Renal pelvis (tissue), 4 donors: ENCODE data around the gene RAB8B. TPM values are rescaled to one million over a fixed set of nuclear protein-coding genes. Genes with fewer than 3 reads are reported as not detected.

ENCODE experiments used
- DNase-seq: peaks from one replicate; pipeline ENCODE4 v3.0.0-alpha.2; 2013
- polyA plus RNA-seq, 3 donors: library from polyadenylated mRNA; unstranded; fragments of 120-200 nt; gene quantifications; one replicate each; pipeline ENCODE4 v1.2.1, GENCODE V29; 2013; ENCODE audit not compliant: insufficient read length in 3 of 3

RAB8B gene
- polyA plus RNA-seq, 3 donors: 24.8 to 31.6 (median 29.3) TPM

DNA sequence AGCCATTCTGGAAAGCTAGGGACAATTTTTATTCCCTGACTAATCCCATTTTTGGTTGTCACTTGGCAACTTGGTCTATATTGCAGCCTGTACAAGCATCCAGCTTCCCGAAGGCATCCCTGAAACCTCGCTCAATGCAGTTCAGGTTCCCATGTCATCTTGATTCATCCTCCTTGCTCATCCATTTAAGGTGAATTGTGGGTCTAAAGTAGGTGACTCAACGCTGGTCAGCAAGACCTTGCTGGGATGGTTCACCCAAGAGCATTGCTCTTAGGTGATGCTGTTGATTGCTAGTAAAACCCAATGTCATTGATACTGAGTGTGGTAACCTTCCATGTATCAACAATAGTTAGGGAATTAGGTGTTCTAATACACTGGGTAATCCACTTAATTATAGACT is 13.1 kb upstream of the RAB8B start:
- no peak for DNase-seq

DNA sequence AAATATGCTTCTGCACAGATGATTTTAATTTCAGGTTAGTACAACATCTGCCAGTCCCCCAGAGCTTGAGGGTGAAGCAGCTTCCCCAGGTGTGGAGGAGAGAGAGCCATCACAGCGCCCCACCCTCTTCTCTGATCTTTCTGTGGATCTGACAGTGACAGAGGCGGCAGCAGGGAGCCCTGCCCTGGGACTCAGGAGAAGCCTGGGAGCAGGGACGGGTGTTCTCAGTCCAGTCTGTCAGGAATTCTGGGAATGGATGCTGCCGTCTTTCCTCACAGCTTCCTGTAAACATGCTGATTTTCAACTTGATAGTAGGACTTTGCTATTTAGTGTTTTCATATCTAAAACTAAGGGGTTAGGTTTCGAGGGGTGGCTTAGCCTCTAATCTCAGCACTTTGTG is 11.4 kb upstream of the RAB8B start:
- DNase-seq: no peak

DNA sequence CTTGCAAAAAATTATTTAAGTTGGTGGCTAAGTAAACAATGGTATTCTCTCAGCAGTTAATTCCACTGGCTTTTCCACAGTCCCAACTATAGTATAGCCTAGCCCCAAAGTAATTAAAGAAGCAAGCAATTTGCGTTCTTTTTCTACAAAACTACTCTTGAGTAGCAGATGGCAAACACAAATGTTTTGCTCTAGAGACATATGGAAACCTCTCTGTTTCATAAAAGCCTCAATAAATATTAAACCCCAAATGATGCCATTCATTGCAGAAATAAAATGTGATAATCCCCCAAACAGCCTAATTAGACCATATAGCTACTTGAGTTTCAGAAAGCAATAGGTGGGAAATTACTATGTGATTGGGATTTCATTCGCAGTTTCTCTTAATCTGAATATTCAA is 8.7 kb upstream of the RAB8B start:
- no peak for DNase-seq

DNA sequence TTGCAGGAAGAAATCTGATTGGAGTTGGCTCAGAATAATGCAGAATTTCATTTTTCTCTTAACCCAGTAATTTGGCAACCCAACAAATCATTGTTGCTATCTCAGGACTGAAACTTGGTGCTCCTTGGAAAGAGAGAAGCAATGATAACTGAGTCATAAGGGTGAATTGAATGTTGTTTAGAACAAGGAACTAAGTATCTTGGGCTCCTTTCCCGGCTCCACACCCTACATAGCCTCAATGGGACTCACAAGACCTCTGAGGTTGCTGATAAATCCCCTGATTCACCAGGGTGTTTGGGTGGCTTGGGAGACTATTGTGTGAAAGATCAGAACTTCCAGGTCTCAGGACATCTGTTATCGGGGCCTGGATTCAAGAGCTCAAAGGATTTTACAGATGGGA is 7.8 kb upstream of the RAB8B start:
- DNase-seq: no peak

DNA sequence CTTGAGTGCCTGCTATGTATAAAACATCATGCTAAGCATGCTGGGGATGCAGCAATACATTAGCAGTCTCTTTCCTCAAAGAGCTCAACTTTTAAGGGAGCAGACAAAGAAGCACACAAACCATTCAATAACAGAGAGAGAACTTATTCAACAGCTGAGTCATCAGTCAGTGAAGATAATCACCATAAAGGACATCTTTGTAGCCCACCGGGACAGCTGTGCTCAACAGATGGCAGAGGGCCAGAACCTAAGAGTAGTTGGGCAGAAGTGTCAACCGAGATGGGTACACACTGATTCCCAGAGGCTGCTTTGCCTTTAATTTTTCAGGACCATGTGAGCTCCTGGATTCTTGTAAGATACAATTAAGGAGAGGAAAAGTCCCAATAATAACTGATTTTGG is 4.2 kb upstream of the RAB8B start:
- no peak for DNase-seq

DNA sequence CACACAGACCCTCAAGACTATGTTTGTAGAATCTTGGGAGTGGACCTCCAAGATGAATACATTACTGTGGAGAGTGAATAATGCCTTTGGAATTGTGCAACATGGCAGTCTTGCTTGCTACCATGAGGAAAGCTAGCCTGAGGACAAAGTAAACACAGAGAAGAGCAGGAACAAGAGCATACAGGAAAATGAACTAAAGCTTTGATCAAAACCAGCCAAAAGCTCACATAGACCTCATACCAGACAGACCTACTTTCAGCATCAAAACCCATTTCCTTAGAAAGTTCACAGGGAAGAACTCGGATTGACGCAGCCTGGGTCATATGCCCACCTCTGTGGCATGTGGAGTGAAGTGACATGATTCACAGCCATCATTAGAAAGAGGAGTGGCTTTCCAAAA is 3.3 kb upstream of the RAB8B start:
- no peak for DNase-seq

DNA sequence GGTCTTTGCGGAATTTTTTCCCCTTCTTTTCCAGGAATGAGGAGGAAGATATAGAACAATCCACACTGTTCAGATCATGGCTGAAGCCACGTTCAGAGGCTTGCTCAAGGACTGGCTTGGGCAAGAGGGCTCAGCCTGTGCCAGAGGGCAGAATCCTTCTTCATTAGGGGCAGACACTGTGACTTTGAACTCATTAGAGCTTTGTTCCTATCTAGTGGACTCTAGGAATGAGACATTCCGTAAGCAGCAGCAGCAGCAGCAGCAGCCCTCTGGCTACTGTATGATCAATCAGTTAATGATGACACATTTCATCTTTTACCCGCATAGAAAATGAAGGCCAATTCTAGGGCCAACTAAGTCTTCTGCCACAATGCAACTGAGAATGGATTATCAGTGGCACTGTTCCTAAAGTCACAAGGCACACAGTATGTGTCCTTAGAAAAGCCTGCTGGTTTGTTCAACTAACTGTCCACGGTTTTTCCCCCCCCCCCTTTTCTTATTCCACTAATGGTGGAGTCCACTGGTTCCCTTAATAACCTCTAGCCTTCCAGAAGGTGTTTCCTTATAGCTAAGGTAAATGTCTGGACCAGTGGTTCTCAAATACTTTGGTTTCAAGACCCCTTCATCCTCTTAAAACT is 1.7 kb upstream of the RAB8B start:
- no peak for DNase-seq

DNA sequence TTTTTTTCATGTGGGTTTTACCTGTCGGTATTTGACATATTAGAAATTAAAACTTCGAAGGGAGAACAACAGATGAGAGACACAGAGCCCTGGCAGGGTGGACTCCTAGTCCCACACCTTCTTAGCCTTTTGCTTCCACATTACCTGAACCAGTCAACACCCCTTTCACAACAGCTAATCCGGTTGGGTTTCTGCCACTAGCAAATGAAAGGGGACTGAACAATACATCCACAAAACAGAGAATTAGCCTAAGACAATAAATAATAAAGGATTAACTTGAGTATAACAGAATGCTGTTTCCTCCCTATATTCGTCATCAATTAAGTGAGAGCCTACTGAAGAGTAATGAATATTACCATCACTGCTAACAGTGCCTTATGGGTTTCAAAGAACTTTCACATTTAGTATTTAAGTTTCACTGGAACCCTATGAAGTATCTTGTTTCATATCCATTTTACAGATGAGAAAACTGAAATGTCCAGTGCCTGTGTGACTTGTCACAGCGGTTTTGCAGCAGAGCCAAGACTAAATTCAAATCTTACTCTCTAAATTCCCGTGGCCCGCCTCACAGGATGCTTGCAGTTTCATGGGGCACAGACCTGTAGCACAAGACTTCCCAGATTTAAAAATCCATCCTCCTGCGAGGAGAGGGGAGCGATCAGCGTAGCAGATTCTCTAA is 1.0 kb upstream of the RAB8B start:
- no peak for DNase-seq

DNA sequence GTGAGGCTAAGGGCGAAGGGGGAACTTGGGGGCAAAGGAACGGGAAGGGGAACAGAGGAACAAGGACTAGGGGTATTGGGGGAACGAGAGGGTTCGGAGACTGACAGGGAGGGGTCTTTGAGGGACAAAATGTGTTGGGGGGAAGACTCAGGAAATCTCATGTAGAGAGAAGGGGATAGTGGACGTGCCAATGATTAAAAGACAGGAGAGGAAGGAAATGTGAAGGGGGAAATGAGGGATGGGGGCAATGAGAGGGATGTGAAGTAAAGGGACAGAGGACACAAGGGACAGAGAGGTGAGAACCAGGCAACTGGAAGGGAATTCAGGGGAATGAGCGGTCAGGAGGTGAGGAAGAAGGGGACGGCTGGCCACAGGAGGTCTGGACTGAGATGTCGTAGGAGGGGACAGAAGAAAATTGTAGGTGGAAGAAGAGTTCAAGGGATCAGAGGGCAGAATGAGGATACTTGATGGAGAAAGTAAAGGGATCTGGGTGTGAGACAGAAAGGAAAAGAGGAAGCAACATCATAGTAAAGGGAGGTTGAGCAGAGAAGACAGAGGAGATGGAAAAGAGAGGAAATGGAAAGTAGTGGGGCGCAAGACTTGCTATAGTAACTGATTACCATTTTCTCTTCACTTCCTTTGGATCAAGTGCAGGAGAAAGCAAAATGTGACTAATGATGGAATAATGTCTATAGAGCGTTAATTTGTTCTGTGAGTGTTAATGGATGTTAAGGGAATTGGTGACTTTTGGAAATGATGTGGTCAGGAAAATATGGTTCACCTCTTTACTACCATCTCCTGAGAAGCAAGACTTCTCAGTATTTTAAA is 749 bp downstream of the RAB8B start:
- DNase-seq: no peak

DNA sequence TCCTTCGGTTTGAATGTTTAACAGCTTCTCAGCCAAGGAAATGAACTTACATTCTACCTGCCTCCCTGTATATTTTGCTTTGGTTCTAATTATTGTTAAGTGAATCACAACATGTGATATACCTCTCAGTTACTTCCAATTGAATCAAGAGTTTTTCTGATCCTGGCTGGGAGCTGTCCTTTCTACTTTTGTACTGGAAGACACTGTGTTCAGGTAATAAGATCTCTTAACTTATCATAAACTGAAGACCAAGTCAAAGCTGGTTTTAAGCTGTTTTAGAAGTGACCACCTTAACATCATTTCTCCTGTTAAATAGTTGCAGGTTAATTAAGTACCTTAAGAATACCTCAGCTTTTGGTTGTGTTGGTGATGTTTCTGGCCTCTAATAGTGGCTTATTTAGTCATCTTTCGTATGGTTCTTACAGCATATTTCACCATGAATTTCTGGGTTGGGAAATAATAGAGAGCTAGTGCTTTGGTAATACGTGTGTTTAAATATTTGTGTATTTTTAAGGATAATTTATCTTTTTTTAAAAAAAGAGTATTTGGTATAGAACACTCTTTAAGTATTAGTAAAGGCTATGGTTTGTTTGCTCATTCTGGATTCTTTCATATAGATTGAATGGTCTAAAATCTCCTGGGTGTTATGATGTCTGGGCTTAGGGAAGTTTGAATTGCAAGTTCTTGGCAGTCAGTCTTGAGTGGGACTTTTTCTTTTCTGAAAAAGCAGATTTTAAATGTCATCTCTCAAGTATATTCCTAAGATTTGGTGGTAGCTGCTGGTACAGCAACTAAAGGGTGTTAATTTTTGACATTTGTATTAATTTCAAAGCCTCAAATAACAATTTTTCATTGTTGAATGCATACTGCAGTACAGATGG is 1.6 kb downstream of the RAB8B start:
- no peak for DNase-seq

DNA sequence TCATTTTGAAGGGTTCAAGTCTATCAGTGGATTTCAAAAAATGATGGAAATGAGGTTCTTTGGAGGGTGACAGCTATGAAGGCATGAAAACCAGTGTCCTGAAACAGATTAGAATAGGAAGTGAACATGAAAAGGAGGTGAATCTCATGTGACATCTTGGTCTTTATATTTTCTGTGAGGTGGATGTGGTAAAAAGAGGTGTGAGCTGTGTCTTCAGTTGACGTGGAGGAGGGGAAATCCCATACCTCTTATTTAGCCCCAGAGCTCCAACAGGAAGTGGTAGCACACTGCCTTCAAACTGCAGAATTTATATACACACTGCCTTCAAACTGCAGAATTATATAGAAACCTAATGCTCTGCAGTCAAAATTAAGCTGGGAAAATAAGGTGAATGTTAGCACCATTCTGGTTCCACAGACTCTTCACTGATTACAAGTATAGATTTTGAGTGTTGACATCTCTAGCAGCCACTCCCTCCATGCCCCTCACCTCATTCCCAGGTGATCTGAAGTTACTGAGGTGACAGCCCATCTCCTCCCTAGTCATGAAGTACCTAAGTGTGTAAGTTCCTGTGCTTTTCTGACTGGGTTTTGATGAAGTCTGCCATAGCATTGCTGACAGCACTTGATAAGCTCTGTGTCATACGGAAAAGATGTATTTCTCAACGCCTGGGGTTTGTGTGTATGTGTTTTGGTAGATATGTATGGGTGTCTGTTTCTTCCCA is 2.7 kb downstream of the RAB8B start:
- no peak for DNase-seq

DNA sequence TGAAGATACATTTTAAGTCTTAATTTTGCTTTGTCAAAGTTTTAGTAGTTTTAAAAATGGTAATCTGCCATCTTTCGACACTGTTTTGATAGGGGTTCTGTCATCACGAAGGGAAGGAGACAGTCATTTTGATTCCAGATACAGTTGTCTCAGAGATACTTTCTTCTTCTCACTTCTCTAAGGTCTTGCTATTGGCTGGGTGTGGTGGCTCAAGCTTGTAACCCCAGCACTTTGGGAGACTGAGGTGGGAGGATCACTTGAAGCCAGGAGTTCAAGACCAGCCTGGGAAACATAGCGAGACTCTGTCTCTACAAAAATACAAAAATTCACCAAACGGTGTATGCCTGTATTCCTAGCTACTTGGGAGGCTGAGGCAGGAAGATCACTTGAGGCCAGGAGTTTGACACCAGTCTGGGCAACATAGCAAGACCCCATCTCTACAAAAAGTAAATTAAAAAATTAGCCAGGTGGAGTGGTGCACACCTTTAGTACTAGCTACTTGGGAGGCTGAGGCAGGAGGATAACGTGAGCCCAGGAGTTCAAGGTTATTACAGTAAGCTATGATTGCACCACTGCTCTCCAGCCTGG is 3.3 kb downstream of the RAB8B start:
- no peak for DNase-seq

DNA sequence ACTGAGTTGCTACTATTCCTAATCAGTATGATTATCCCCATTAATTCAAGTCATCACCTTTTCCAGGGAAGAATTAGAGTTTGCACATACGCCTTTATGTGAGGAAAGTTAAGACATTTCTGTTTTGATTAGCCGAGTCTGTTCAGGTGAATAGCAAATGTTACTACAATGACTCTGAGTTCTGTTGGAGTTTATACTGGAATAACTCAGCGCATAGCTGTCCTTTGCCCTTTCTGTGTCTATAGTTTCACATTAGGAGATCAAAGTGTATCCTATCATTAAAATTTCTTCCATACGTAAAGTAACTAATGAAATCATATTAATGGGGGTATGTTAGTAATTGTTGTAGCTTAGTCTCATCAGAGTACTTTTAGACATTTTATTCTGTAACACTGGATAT is 4.9 kb downstream of the RAB8B start:
- DNase-seq: no peak

DNA sequence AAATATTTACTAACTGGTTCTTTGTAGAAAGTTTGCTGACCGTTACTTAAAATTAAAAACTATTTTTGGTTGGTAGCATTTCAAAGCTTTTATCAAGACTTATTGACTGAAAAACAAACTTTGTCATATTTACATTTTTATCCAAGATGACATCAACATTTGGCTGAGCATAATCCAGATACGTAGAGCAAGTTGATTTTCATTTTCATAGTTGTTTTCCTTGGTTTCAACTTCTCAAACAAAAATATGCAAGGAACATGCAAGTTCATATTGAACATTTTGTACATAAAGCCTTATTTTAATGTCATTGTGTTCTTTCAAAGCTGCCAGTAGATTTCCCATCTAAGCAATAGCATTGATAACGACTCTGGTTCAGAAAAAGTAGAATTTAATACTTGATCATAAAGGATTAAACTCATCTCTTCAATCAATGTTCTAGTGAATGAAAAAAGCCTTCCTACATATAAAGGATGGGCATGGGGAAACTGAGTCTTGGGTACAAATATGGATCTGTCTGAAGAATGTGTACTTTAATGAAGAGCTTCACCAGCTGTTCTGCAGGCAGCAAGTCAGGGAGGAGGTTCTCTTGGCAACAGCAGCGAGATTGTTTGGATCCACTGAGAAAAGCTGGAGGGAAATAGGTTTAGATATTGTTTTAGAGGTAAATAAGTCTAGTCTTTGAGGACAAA is 5.6 kb downstream of the RAB8B start:
- DNase-seq: no peak

DNA sequence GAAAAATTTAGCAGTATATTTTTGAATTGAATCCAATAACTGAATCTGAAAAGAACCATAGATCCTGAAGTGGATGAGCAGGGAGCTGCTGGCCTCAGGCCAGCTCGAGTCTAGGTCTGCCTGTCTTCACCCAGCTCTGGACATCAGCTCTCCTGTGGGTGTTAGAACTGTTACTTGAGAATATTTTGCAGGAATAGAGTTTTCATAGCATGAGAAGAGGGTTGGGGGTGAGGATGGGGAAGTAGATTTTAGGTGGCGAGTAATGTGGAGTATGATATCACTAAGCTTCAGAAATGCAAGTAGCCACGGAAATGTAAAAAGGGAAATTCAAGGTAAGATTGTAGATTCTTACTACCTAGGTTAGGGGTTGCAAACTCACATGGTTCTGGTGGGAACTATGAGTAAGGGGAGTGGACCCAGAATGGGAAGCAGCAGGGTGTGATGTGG is 6.2 kb downstream of the RAB8B start:
- no peak for DNase-seq

DNA sequence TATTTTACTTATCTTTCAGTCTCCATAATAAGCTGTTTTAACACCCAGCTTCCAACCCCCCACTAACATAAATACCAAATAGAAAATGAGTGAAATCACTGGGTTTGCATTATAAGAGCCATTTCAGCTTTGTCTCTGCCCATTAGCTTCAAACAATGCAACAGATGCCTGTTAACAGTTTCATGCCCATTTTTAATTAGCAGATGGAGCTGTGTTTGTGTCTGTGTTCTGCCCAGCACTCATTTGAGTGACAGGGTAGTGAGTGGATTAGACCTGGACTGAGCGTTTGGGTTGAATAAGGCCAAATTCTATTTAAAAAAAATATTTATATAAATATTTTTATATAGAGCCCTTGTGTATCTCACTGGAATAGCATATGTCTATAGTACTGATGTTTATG is 7.4 kb downstream of the RAB8B start:
- no peak for DNase-seq

DNA sequence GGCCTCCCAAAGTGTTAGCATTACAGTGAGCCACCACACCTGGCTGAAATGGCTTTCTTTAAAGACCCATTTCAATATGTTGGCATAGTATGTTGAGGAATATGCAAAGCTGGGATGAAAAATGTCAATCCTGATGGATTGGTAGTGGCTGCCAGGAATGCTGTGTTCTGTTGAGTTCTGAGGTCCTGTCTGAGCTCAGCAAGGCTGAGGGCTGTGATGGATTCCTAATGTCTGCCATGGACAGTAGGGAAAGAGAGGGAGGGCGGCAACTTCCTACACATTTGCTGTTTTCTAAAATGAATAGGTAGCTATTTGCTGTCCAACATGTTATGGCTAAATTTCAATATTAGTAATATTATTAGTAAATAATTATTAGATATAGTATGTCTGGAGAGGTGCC is 8.2 kb downstream of the RAB8B start:
- DNase-seq: no peak

DNA sequence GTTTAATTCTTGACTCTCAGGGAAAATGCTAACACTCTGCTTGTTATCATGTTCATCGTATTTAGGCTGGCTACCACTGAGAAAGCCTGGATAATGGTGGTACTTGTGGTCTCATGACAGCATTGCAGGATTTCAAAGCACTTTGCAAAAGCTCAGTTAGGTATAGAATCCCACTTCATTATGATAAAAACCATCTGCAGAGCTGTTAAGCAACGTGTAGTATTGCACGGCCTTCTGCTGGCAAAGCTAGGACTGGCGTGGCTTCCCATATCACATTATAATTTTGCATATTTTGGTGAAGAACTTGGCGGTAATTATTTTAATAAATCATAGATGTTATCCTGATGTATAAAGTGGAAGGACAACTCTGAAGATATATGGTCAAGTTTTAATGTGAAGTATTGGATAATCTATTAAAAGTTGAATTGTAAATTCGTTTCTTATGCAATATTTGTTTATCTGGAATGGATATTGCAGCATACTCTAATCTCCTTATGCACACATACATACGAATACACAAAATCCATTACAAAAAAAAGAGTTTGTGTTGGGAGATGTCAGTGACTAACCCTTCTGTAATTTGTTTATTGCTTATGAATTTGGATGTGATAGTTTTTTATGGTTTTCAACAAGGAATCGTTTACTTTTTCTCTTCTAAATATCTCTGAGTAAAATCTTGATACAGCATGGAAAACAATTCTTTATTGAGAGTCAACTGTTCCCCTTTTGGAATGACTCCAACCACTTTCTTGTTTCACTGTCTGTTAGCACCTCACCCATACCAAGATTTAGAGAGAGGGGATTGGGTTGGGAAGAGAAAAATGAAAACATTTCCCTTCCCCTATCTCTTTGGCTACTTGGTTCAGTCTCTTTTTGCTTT is 9.2 kb downstream of the RAB8B start:
- DNase-seq: no peak
